WTC11 (cell line): ENCODE data around the gene ABCC11. TPM values are rescaled to one million over a fixed set of nuclear protein-coding genes. Genes with fewer than 3 reads are reported as not detected.
A peak's percentile ranks its signal among the peaks of the same experiment; 100 is the strongest.

Experiments
- AR ChIP-seq: fragments of 250-450 bp; sonication (Bioruptor Pico); IDR thresholded peaks from 2 replicates; pipeline ENCODE4 v1.9.0; 2021; ENCODE audit warnings: mild to moderate bottlenecking
- CBFB ChIP-seq: sonication (generic); formaldehyde crosslinking; IDR thresholded peaks from 2 replicates; pipeline ENCODE4 v1.8.1; 2022; ENCODE audit warnings: mild to moderate bottlenecking, low read depth, missing genetic modification reagents
- CTCF ChIP-seq: fragments of 200-600 bp; IDR thresholded peaks from 2 replicates; pipeline ENCODE4 v1.8.0; 2022; ENCODE audit warnings: antibody characterized with exemption
- E2F1 ChIP-seq: sonication (generic); formaldehyde crosslinking; IDR thresholded peaks from 2 replicates; pipeline ENCODE4 v1.8.0; 2022; ENCODE audit warnings: mild to moderate bottlenecking, missing genetic modification reagents
- FOXP4 ChIP-seq: sonication (generic); formaldehyde crosslinking; IDR thresholded peaks from 2 replicates; pipeline ENCODE4 v1.8.0; 2022; ENCODE audit warnings: mild to moderate bottlenecking, missing genetic modification reagents
- GABPB1 ChIP-seq: sonication (generic); formaldehyde crosslinking; IDR thresholded peaks from 2 replicates; pipeline ENCODE4 v1.8.1; 2023; ENCODE audit warnings: mild to moderate bottlenecking, missing genetic modification reagents
- GRHL2 ChIP-seq: fragments of 250-450 bp; sonication (Bioruptor Pico); IDR thresholded peaks from 2 replicates; pipeline ENCODE4 v1.8.0; 2022; ENCODE audit warnings: mild to moderate bottlenecking, moderate library complexity; ENCODE audit not compliant: insufficient replicate concordance, severe bottlenecking
- HMGXB4 ChIP-seq: sonication (generic); formaldehyde crosslinking; IDR thresholded peaks from 2 replicates; pipeline ENCODE4 v1.8.1; 2023; ENCODE audit warnings: mild to moderate bottlenecking, moderate library complexity, missing genetic modification reagents
- MAX ChIP-seq: sonication (generic); formaldehyde crosslinking; IDR thresholded peaks from 2 replicates; pipeline ENCODE4 v1.8.0; 2022; ENCODE audit warnings: mild to moderate bottlenecking, missing genetic modification reagents
- NFYB ChIP-seq: sonication (generic); formaldehyde crosslinking; conservative IDR thresholded peaks from 2 replicates; pipeline ENCODE4 v1.8.0; 2022; ENCODE audit warnings: low read depth, missing genetic modification reagents
- OVOL2 ChIP-seq: fragments of 250-450 bp; sonication (Bioruptor Pico); IDR thresholded peaks from 2 replicates; pipeline ENCODE4 v1.9.0; 2021; ENCODE audit warnings: mild to moderate bottlenecking, borderline replicate concordance
- SMAD4 ChIP-seq: sonication (generic); formaldehyde crosslinking; IDR thresholded peaks from 2 replicates; pipeline ENCODE4 v1.8.0; 2022; ENCODE audit warnings: mild to moderate bottlenecking, missing genetic modification reagents
- TEAD1 ChIP-seq: sonication (generic); formaldehyde crosslinking; IDR thresholded peaks from 2 replicates; pipeline ENCODE4 v1.8.0; 2022; ENCODE audit warnings: mild to moderate bottlenecking, missing genetic modification reagents
- USF1 ChIP-seq: sonication (generic); formaldehyde crosslinking; IDR thresholded peaks from 2 replicates; pipeline ENCODE4 v1.8.0; 2022; ENCODE audit warnings: mild to moderate bottlenecking, missing genetic modification reagents
- ZBTB21 ChIP-seq: sonication (generic); formaldehyde crosslinking; IDR thresholded peaks from 2 replicates; pipeline ENCODE4 v1.8.1; 2023; ENCODE audit warnings: mild to moderate bottlenecking, missing genetic modification reagents, borderline replicate concordance
- ZMAT4 ChIP-seq: fragments of 250-450 bp; sonication (Bioruptor Pico); IDR thresholded peaks from 2 replicates; pipeline ENCODE4 v1.9.0; 2021; ENCODE audit warnings: mild to moderate bottlenecking
- ZNF232 ChIP-seq: sonication (generic); formaldehyde crosslinking; IDR thresholded peaks from 2 replicates; pipeline ENCODE4 v1.8.0; 2022; ENCODE audit warnings: mild to moderate bottlenecking, missing genetic modification reagents
- ZSCAN18 ChIP-seq: fragments of 250-450 bp; sonication (Bioruptor Pico); IDR thresholded peaks from 2 replicates; pipeline ENCODE4 v2.1.2; 2022; ENCODE audit warnings: mild to moderate bottlenecking, moderate library complexity
- total RNA-seq: library from RNA; stranded (reverse); gene quantifications from 3 replicates; pipeline ENCODE4 v1.2.3, GENCODE V29; 2021

ABCC11 gene
- total RNA-seq, 1 experiment from 2014 or later = not detected

- no peak for TF ChIP-seq OVOL2 (CRISPR knock-in tag)
- TF ChIP-seq ZNF232 (CRISPR knock-in tag) = no peak
- TF ChIP-seq E2F1 = no peak
- no peak for TF ChIP-seq ZBTB21 (CRISPR knock-in tag)
- no peak for TF ChIP-seq ZMAT4 (CRISPR knock-in tag)
- TF ChIP-seq MAX (CRISPR knock-in tag) = peak; percentile 77; the same call in 1 of the 2 replicates
- no peak for TF ChIP-seq GRHL2 (CRISPR knock-in tag)
- no peak for TF ChIP-seq ZSCAN18 (CRISPR knock-in tag)
- no peak for TF ChIP-seq CBFB (CRISPR knock-in tag)
- no peak for TF ChIP-seq AR
- TF ChIP-seq NFYB (CRISPR knock-in tag) = no peak
- TF ChIP-seq FOXP4 (CRISPR knock-in tag) = no peak
- TF ChIP-seq HMGXB4 (CRISPR knock-in tag) = 0 out of 2 replicates have a peak, but pooled peaks have one; percentile 11
- no peak for TF ChIP-seq SMAD4
- no peak for TF ChIP-seq USF1 (CRISPR knock-in tag)
- peak; percentile 94 for TF ChIP-seq CTCF
- no peak for TF ChIP-seq TEAD1 (CRISPR knock-in tag)
- TF ChIP-seq GABPB1 (CRISPR knock-in tag) = 0 out of 2 replicates have a peak, but pooled peaks have one; percentile 29
These were observed 90.5 kb downstream of the ABCC11 start (continued) for GRCh38 chr16:48156790-48157209.
